Melanocyte of skin (primary cell): Measurements from ENCODE around the gene PHACTR1. TPM values are rescaled to one million over a fixed set of nuclear protein-coding genes. Genes with fewer than 3 reads are reported as not detected.

ENCODE experiments used
- small RNA-seq, 2 donors: library from RNA; depleted of rRNA; stranded (forward); fragments of <200 nt; gene quantifications; one replicate each; pipeline ENCODE3, GENCODE V24; 2012
- total RNA-seq, 2 donors: library from RNA; depleted of rRNA; stranded (reverse); fragments of >200 nt; gene quantifications; 2 replicates each; pipeline ENCODE4 v1.2.3, GENCODE V29; 2012

PHACTR1 gene
- 10 to 100 TPM; 46.5 to 71.6 TPM for total RNA-seq

GRCh38 chr6:12716298-12716916 lies at the start of gene PHACTR1:
Gene PHACTR1, plus strand, starts transcription at chr6:12716767.

GRCh38 chr6:13328076-13328874 lies 611.7 kb downstream of the PHACTR1 start, which contains the start of gene TBC1D7:
Gene TBC1D7, minus strand, starts transcription at chr6:13328537. Its CDS starts 1,639 bp downstream, at chr6:13326898.

Small RNA genes within 50 kb of the gene (small RNA-seq; reads per million reads assigned to genes)
- gene RNU1-11P = 40.0 to 52.8 reads per million in 2 donors
